Fibroblast of lung (primary cell): ENCODE results near the gene MACROD2.

Source experiments
- EZH2 ChIP-seq: IDR thresholded peaks from 2 replicates; pipeline ENCODE4 v1.5.1; 2012; ENCODE audit warnings: low read length, control low read depth, mild to moderate bottlenecking; ENCODE audit errors: missing control alignments
- TF ChIP-seq, protein P1 (sequence below), 2 donors: IDR thresholded peaks in 1 of 2; conservative IDR thresholded peaks in 1 of 2; 1 replicate in 1 of 2; 2 replicates in 1 of 2; pipeline ENCODE4 v1.5.1; 2011 to 2012; ENCODE audit warnings: low read length in 2 of 2, control low read depth in 1 of 2, inconsistent platforms in 1 of 2, low read depth in 1 of 2, mild to moderate bottlenecking in 1 of 2

DNA sequence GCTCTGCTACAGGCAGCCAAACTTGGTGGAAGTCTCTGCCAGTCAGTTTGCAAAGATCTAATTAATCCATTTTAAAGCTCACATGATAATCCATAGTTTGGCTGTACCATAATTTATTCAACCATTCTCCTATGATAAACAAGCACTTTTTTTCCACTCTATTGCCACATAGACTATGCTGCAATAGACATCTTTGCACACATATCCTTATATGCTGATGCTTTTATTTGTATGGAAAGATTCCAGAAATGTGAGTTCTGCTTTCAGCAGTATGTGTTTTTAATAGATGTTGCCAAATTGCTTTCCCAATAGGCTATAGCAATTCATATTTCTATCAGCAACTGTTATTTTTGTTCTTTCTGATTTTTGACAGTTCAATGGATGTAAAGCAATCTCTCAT, 1950.0 kb downstream of the MACROD2 start:
- TF ChIP-seq, protein P1, sequence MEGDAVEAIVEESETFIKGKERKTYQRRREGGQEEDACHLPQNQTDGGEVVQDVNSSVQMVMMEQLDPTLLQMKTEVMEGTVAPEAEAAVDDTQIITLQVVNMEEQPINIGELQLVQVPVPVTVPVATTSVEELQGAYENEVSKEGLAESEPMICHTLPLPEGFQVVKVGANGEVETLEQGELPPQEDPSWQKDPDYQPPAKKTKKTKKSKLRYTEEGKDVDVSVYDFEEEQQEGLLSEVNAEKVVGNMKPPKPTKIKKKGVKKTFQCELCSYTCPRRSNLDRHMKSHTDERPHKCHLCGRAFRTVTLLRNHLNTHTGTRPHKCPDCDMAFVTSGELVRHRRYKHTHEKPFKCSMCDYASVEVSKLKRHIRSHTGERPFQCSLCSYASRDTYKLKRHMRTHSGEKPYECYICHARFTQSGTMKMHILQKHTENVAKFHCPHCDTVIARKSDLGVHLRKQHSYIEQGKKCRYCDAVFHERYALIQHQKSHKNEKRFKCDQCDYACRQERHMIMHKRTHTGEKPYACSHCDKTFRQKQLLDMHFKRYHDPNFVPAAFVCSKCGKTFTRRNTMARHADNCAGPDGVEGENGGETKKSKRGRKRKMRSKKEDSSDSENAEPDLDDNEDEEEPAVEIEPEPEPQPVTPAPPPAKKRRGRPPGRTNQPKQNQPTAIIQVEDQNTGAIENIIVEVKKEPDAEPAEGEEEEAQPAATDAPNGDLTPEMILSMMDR (conservative IDR thresholded peaks at IDR 0.05 in 1 of 2, IDR thresholded peaks at IDR 0.05 in 1 of 2; ENCODE audit: low read depth in 1 of 2, low read length in 2 of 2) = no peak
- no peak for TF ChIP-seq EZH2
